ENCODE results near the gene M1AP.
A peak's percentile ranks its signal among the peaks of the same experiment; 100 is the strongest.

Gene M1AP

GRCh38 chr2:74515981-74516633, 132.0 kb downstream of the M1AP start:
- peak overlapping the region; percentile 71 for H3K4me3 Mint-ChIP-seq
- H3K27me3 Mint-ChIP-seq, result peaks cover 99% of the 10 kb centered on the region
- H3K9me3 Mint-ChIP-seq, result no peaks in the 10 kb centered on the region
- peaks cover 33% of the 10 kb centered on the region for H3K4me1 Mint-ChIP-seq
- H3K27ac Mint-ChIP-seq, result peak overlapping the region; percentile 65
- H3K36me3 Mint-ChIP-seq, result peaks cover 9% of the 10 kb centered on the region
- CTCF ChIA-PET, result no interaction called here
- peak; percentile 84 for DNase-seq

- peak overlapping the region; percentile 73 for H3K4me3 Mint-ChIP-seq
Measured at GRCh38 chr2:74515271-74515980, 132.7 kb downstream of the M1AP start.

GRCh38 chr2:74514368-74515270, 133.5 kb downstream of the M1AP start, which contains the start of gene TLX2:
TSS of gene TLX2 (plus strand) at chr2:74514450. CDS start at chr2:74514807, 357 bp downstream.
- Mint-ChIP-seq H3K4me1 (peaks cover 40% of the 10 kb centered on the region), H3K27me3 (peaks cover 99% of the 10 kb centered on the region), H3K27ac (peak within 1 kb of the TSS; percentile 28), H3K4me3 (peak within 1 kb of the TSS; percentile 73), H3K36me3 (peaks cover 9% of the 10 kb centered on the region), H3K9me3 (no peaks in the 10 kb centered on the region)
- DNase-seq, result no peak
- CTCF ChIA-PET, result interaction anchor here (1.0 to 1.6 kb wide), 2 partner anchors 14 to 73 kb away, joined by 3 read pairs; no protein-coding TSS in a partner anchor

More at GRCh38 chr2:74515271-74515980, 132.7 kb downstream of the M1AP start:
- H3K36me3 Mint-ChIP-seq, result peaks cover 9% of the 10 kb centered on the region
- H3K4me1 Mint-ChIP-seq, result peaks cover 36% of the 10 kb centered on the region
- peaks cover 99% of the 10 kb centered on the region for H3K27me3 Mint-ChIP-seq
- no peak overlapping the region for H3K27ac Mint-ChIP-seq
- CTCF ChIA-PET, result no interaction called here
- peak; percentile 44 for DNase-seq
- H3K9me3 Mint-ChIP-seq, result no peaks in the 10 kb centered on the region

- H3K27ac Mint-ChIP-seq, result peak overlapping the region; percentile 28
- H3K4me1 Mint-ChIP-seq, result peaks cover 41% of the 10 kb centered on the region
- CTCF ChIA-PET, result interaction anchor here (1.0 to 1.6 kb wide), 4 partner anchors 10 to 74 kb away, joined by 3 to 7 read pairs (median 3); no protein-coding TSS in a partner anchor
- H3K27me3 Mint-ChIP-seq, result peaks cover 97% of the 10 kb centered on the region
- peak overlapping the region; percentile 23 for H3K4me3 Mint-ChIP-seq
- peaks cover 9% of the 10 kb centered on the region for H3K36me3 Mint-ChIP-seq
- peak; percentile 56 for DNase-seq
- H3K9me3 Mint-ChIP-seq, result no peaks in the 10 kb centered on the region
Measured at GRCh38 chr2:74513605-74514367, 134.3 kb downstream of the M1AP start.

GRCh38 chr2:74512744-74513604, 135.2 kb downstream of the M1AP start:
- Mint-ChIP-seq H3K27me3 (peaks cover 97% of the 10 kb centered on the region), H3K4me1 (peaks cover 49% of the 10 kb centered on the region), H3K27ac (no peak overlapping the region), H3K36me3 (peaks cover 14% of the 10 kb centered on the region), H3K9me3 (no peaks in the 10 kb centered on the region), H3K4me3 (no peak overlapping the region)
- DNase-seq, result no peak
- CTCF ChIA-PET, result interaction anchor here (0.8 to 1.6 kb wide), 4 partner anchors 9 to 74 kb away, joined by 3 to 7 read pairs (median 3); no protein-coding TSS in a partner anchor

GRCh38 chr2:74511104-74511989, 136.8 kb downstream of the M1AP start:
- no peak overlapping the region for H3K4me3 Mint-ChIP-seq
- peaks cover 57% of the 10 kb centered on the region for H3K4me1 Mint-ChIP-seq
- H3K9me3 Mint-ChIP-seq, result no peaks in the 10 kb centered on the region
- CTCF ChIA-PET, result no interaction called here
- H3K36me3 Mint-ChIP-seq, result peaks cover 18% of the 10 kb centered on the region
- no peak for DNase-seq
- H3K27ac Mint-ChIP-seq, result no peak overlapping the region
- peaks cover 92% of the 10 kb centered on the region for H3K27me3 Mint-ChIP-seq

GRCh38 chr2:74510272-74510671, 137.9 kb downstream of the M1AP start:
- CTCF ChIA-PET, result interaction anchor here (1.2 to 1.8 kb wide), 3 partner anchors 9 to 28 kb away, joined by 3 to 8 read pairs (median 6); partner anchors contain the start of genes CCDC142 and TTC31
- Mint-ChIP-seq H3K4me3 (no peak overlapping the region), H3K36me3 (peaks cover 24% of the 10 kb centered on the region), H3K27ac (no peak overlapping the region), H3K9me3 (no peaks in the 10 kb centered on the region), H3K4me1 (peaks cover 53% of the 10 kb centered on the region), H3K27me3 (peaks cover 81% of the 10 kb centered on the region)
- no peak for DNase-seq

GRCh38 chr2:74507926-74508520, 140.1 kb downstream of the M1AP start:
- H3K4me1 Mint-ChIP-seq, result peaks cover 63% of the 10 kb centered on the region

More at GRCh38 chr2:74507926-74508520, 140.1 kb downstream of the M1AP start:
- peak; percentile 41 for DNase-seq
- peak overlapping the region; percentile 95 for H3K4me3 Mint-ChIP-seq
- CTCF ChIA-PET, result interaction anchor here (1.7 kb wide), 1 partner anchor 14 kb away, joined by 4 read pairs; no protein-coding TSS in a partner anchor
- H3K9me3 Mint-ChIP-seq, result no peaks in the 10 kb centered on the region
- peaks cover 77% of the 10 kb centered on the region for H3K27me3 Mint-ChIP-seq
- peaks cover 38% of the 10 kb centered on the region for H3K36me3 Mint-ChIP-seq
- peak overlapping the region; percentile 99 for H3K27ac Mint-ChIP-seq
